ENCODE measurements around the gene GATAD2A.

Gene GATAD2A

DNA sequence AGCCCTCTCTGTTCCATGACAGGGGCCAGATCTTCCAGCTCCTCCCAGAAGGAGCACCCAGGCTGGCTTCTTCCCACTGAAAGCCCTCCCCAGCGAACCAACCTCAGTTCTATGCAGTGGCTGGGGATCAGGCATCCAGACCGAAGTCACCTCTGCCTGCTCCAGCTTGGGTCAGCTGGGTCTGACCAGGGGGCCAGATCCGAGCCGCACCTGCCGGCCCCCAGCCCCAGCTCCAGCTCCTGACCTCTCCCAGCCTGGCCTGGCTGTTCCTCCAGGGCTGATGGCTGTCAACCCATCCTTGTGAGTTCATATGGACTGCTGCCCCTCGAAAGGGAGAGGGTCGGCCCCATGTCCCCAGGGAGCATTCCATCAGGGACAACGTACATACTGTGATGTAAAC, 101.9 kb downstream of the GATAD2A start:
- no peak for DNase-seq (ENCODE audit: low read depth in 2 of 2)

DNA sequence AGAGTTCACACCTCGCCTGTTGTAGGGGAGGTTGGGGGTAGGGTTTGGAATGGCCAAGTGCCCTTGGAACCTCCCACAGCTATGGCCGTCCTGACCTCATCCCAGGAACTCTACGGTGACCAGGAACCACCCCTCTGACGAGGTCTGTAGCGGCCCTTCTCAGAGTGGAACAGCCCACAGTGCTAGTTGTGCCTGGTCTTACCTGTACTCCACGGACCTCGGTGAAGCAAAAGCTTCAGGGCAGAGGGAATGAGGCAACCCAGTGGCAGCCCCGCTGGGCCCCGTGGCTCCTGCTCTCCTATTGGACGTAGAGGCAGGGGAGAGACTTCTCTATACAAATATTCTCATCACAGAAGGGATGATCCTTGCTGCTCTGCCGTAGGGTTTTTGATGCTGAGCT, 102.7 kb downstream of the GATAD2A start:
- no peak for DNase-seq (ENCODE audit: low read depth in 2 of 2)

DNA sequence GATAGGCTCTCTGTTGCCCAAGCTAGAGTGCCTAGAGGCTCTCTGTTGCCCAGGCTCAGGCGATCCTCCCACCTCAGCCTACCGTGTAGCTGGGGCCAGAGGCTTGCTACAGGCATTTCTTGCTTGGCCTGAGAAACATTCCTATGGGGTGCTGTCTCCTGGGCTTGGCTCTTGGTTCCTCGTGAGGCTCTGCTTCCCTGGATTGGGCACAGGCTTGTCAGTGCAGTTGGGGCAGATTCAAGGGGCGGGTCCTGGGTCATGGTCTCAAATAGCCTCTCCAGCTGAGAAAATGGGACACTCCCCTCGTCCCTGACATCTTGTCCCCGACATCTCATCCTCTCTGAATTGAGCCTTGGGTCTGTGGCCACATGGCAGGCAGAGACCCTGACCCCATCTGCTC, 105.0 kb downstream of the GATAD2A start:
- DNase-seq (ENCODE audit: low read depth in 2 of 2) = no peak

DNA sequence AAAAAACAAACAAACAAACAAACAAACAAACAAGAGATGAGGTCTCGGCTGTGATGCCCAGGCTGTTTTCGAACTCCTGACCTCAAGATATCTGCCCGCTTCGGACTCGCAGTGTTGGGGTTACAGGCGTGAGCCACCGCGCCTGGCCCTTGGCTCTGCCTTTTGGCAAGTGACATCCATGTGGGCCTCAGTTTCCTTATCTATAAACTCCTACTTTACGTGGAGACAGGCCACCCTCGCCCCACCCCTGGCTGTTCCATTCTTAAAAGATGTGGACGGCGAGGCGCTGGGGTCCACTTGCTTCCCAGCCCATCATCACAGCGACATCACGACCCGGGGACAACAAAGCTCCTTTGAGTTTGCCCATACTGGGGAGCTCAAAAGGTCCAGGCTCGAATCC, 108.2 kb downstream of the GATAD2A start:
- no peak for DNase-seq (ENCODE audit: low read depth in 2 of 2)

DNA sequence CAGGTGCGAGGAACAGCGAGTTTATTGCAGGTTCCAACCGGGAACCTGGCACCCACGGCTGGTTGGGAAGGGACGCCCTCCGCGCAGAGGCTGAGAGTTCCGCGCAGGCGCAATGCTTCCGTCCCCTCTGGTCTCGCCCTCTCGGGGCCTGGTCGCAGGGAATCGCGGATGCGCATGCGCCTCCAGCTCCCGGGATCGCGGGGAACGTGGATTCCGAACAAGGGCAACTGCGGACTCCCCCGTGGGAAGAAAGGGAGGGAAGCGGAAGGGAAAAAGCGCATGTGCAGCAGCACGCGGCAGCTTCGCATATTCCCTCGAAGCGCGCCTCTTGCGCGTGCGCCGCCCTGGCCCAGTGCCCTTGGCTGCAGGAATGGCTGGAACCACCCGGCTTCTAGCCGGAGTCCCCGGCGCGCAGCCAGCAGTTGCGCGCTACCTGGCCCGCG, 108.8 kb downstream of the GATAD2A start:
- no peak for DNase-seq (ENCODE audit: low read depth in 2 of 2)

DNA sequence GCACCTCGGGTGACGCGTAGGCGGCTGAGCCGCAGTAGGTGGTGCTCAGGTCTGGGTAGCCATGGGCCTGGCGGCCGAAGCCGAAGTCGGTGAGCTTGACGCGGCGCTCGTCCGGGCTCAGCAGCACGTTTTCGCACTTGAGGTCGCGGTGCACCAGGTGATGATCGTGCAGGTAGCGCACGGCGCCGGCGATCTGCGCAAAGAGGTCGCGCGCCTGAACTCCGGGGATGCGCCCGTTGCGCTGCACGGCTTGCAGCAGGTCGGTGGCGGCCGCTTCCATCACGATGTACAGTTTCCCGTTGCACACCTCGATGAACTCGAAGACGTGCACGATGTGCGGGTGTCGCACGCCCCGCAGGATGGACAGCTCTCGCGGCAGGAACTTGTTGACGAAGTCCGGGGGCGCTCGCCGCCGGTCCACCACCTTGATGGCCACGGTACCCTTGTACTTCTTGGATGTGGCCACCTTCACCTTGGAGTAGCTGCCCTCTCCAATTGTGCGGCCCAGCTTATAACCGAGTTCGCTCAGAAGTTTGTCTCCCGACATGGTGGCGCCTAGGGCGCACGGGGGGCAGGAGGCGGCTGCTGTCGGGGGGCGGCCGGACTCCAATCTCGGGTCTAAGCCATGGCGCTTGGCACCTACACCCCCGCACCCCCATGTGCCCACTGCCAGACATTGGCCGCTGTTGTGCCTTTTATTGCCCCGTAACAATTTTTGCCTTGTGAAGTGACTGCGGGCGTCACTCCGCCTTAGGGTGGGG, 109.6 kb downstream of the GATAD2A start, which contains the start of gene TSSK6:
Gene TSSK6, minus strand, starts transcription at position 668 of the 761 bp plus-strand sequence. Its CDS starts 121 bp downstream, at position 547.
- DNase-seq (ENCODE audit: low read depth in 2 of 2) = no peak

DNA sequence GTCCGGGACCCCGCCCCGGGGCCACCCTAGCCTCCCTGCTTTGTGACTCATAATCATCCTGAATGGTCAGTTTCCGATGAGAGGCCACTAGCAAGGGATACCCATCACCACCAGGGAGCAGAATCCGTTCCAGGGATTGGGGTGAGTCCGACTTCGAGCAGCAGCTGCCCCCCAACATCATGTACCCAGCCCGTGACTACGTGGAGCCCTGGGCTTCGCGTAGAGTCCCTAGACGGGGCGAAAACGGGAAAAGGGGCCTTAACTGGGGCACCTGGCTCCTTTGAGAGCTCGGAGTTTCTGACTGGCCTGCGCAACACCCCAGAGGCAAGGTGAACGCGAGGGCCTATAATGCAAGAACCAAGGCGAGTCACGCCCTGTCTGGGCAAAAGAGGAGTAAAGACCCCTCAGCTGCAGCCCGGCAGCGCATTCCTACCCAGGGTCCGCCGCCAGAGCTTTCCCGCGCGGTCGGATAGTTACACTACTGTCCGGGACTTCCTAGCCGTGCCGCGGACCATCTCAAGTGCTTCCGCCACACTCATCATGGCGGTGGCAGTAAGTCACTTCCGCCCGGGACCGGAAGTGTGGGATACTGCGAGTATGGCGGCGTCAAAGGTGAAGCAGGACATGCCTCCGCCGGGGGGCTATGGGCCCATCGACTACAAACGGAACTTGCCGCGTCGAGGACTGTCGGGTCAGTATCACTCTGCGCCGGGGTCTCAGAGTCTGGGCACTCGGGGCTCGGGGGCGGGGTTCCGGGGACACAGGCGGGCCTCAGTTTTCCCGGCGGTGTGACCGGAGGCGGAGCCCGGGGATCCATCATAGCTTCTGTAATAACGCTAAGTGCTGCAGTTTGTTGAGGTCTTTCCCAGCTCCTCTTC, 110.4 kb downstream of the GATAD2A start, which contains the start of gene NDUFA13:
Gene NDUFA13, plus strand, starts transcription at position 584 of the 878 bp plus-strand sequence. Its CDS starts 14 bp downstream, at position 598.
- DNase-seq (ENCODE audit: low read depth in 2 of 2) = peak; percentile 83 to 90

DNA sequence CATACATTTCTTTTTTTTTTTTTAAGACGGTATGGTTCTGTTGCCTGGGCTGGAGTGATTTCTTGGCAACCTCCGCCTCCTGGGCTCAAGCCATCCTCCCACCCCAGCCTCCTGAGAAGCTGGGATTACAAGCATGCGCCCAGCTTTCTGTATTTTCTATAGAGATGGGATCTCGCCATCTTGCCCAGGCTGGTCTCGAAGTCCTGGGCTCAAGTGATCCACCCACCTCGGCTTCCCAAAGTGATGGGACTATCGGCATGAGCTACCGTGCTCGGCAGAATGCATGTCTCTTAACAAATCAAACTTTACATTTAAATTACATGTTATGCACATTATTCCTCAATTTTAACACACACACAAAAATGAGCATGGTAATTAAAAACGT, 111.8 kb downstream of the GATAD2A start:
- DNase-seq (ENCODE audit: low read depth in 2 of 2) = no peak

DNA sequence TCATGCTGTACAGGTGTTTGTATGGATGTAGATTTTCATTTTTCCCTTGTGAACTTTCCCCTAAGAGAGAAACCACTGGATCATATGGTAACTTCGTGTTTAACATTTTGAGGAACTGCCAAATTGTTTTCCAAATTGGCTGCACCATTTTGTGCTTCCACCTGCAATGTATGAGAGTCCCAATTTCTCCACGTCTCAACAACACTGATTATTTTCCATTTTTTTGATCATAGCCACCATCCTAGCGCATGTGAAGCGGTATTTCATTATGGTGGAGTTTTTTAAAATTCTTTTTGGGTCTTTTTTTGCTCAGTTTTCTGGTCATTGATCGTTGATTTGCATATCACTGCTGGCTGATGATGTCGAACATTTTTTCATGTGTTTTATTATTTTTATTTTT, 115.5 kb downstream of the GATAD2A start:
- DNase-seq (ENCODE audit: low read depth in 2 of 2) = no peak

DNA sequence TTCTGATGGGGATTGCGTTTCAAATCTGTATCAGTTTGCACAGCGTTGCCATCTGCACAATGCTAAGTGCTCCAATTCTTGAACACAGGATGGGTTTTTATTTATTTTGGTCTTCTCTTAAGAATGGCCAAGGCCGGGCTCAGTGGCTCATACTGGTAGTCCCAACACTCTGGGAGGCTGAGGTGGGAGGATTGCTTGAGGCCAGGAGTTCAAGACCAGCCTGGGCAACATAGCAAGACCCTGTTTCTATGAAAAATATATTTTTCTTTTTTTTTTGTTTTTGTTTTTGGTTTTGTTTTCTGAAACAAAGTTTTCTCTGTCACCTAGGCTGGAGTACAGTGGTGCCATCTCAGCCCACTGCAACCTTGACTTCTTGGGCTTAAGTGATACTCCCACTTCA, 117.7 kb downstream of the GATAD2A start:
- DNase-seq (ENCODE audit: low read depth in 2 of 2) = no peak

DNA sequence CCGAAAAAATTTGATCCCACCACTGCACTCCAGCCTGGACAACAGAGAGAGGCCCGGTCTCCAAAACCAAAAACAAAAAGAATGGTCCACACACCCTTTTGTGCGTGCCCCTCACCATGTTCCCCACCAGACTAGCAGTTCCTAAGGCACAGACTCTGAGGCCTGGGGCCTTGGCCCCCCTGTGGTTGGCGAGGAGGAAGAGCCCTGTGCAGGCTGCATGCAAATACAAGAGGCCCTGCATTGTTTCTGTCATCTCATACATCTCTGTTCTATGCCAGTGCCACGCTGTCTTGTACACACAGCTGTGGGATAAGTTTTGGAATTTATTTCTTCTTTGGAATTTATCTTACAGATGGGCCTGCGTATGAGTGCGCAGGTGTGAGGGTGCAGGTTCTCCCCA, 118.6 kb downstream of the GATAD2A start:
- no peak for DNase-seq (ENCODE audit: low read depth in 2 of 2)

DNA sequence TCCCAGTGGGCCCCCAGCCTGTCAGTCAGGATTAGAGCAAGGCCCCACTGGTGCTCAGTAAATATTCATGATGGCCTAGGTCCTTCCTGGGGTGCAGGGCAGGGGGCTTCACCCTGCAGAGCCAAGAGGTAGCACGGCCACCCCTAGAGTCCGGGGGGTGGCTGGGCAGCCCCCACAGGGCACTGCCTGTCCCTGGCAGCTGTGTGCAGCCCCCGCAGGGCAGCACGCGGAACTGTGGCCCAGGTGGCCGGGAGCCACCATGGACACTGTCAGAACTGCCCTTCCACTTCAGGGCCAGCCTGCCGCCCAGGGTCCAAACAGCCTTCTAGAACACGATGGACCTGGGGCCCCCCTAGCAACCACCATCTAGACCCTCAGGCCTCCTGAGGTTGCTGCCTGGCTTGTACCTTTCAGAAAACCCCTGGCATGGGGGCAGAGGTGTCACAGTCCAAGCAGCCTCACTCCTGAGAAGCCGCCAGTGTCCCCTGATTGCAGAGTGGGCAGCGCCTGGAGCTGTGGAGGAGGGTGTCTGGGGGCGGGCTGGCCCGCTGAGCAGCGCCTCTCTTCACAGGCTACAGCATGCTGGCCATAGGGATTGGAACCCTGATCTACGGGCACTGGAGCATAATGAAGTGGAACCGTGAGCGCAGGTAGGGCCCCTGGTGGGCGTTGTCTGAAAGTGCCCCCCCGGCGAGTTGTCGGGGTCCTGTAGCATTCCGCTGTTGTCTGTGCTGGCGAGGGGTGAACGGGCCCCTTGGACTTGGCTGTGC, 120.3 kb downstream of the GATAD2A start:
- DNase-seq (ENCODE audit: low read depth in 2 of 2) = no peak

DNA sequence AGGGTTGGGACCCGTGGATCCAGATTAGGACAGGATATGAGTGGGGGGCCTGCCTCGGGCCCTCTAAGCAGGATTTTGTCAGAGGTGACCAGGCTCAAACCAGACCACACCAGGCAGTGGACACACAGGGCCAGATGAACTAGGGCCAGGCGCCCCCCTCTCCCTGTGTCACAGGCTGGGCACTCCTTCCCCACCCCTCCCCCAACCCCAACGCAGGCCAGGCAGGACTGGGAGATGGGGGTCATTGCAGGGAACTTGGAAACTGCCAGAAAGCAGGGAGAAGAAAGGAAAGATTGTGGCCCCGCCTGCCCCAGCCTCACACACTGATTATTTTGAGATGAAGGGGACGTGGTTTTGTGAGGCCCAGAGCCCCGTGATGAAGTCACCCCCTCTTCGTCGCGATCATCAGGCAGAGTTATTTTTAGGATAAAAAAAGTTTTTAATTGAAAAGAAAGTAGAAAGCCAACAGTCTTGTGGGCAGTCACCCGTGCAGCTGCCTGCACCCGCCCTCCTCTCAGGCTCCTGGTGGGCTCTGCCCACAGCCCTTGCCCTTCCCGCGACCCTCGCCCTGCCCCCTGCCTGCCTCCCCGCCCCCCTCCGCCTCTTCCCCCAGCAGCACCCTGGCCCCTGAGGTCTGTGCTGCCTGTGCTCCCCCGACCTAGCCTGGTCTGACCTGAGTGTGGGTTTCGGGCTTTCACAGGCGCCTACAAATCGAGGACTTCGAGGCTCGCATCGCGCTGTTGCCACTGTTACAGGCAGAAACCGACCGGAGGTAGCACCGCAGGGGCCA, 121.3 kb downstream of the GATAD2A start:
- DNase-seq (ENCODE audit: low read depth in 2 of 2) = no peak

DNA sequence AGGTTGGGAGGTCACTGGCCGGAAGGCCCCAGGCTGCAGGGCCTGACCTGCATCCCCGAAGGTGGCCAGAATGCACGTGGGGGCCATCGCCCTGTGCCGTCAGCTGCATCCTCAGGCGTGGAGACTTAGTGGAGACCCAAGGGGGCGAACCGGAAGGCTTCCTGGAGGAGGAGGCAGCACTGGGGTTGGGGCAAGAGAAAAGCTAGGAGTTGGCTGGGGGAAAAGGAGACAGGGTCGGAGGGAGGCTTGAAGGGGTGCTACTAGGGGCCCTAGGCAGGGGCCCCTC, 121.8 kb downstream of the GATAD2A start:
- DNase-seq (ENCODE audit: low read depth in 2 of 2) = no peak

DNA sequence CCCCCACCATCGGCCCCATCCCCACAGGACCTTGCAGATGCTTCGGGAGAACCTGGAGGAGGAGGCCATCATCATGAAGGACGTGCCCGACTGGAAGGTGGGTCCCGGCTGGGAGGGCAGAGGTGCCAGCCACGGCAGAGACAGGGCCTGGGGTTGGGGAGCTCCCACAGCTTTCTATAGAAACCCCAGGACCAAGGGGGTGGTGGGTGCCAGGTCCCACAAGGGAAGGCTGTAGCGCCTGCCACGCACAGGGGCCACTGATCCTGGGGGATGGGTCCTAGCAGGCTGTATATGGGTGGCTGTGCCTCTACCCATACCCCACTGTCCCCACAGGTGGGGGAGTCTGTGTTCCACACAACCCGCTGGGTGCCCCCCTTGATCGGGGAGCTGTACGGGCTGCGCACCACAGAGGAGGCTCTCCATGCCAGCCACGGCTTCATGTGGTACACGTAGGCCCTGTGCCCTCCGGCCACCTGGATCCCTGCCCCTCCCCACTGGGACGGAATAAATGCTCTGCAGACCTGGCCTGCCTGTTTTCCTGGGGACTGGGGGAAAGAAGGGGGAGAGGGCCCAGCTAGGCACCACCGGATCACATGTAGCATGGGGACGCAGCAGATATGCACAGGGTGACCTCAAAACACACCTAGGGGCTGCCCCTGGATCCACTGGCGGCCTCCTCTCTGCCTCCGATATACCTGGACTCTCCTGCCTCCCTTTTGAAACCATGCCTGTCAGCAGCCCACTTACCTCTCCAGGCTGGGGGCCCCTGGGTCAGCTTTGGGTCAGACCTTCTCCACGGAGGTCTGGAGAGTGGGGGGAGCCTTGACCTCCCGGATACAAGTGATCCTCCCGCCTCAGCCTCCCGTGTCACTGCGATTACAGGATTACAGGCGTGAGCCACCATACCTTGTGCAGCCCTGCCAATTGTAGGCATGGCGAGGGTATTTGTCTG, 122.5 kb downstream of the GATAD2A start:
- DNase-seq (ENCODE audit: low read depth in 2 of 2) = no peak

DNA sequence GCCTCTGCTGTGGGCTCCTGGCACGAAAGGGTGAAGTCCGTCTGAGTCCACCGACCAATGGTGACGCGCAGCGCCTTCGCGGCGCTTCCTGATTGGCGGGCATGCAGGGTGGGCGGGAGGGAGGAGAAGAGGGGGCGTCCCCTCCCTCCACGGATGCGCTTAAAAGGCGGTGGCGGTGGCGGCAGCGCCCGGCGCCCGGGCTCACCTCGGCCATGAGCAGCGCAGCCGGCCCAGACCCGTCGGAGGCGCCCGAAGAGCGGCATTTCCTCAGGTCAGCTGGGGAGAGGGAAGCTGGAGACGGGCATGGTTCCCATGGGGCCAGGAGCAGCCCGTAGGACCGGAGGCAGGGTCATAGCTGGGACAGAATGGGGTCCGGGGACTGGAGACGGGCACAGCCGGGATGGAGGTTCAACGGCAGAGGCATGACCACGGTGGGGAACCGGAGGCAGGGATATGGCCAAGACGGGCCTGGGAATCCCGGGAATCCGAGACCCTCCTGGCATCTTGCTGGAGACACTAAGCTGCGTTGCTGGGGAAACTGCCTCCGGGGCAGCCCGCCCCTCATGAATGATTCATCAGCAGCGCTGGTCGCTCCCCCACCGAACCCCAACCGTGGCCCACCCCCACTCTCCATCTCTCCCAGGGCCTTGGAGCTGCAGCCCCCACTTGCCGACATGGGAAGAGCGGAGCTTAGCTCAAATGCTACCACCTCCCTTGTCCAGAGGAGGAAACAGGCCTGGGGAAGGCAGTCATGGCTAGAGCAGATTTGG, 123.4 kb downstream of the GATAD2A start, which contains the start of gene YJEFN3:
Gene YJEFN3, plus strand, starts transcription at position 191 of the 770 bp plus-strand sequence. Its CDS starts 22 bp downstream, at position 213.
- no peak for DNase-seq (ENCODE audit: low read depth in 2 of 2)

DNA sequence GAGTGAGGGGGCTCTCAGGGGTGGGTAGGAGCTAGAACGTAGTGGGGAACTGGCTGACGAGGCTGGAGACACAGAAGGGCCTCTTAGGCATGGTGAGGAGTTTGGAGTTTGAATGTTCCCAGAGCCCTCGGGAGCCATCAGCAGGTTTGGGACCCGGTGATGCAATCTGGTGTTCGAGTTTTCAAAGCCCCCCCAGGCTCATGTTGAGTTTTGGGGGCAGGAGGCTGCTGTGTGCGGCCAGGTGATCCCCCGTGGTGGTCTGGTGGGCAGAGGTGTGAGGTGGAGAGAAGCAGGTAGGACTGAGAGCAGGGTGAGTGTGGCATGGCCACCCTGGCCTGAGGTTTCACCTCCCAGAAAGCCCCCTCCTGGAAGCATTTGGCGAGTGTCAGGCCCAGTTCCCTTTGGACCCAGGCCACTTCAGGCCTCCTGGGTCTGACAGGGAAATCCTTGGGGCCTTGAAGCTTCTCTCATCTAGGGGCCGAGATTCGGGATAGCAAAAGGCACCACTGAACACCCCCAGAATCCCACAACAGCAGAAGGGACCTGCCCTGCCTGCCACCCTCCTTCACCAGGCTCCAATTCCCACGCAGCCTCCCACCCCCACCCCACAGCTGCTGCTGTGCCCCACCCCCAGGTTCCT, 124.4 kb downstream of the GATAD2A start:
- DNase-seq (ENCODE audit: low read depth in 2 of 2) = no peak

DNA sequence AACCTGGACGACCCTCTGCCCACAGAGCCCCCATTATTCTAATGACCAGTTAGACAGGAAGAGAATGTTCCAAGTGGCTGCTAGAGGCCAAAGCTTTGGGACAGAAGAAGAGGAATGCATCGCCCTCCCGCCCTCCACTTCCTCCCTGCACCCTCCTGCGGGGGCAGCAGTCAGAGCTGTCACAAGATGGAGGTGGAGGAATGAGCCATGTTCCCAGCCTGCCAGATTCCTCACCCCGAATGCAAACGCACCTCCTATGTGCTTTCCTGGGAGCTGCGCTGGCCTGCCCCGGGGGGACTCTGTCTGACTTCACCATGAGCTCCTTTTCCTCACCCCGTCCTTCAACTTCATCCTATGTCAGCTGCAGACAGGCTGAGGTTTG, 124.9 kb downstream of the GATAD2A start:
- DNase-seq (ENCODE audit: low read depth in 2 of 2) = no peak

DNA sequence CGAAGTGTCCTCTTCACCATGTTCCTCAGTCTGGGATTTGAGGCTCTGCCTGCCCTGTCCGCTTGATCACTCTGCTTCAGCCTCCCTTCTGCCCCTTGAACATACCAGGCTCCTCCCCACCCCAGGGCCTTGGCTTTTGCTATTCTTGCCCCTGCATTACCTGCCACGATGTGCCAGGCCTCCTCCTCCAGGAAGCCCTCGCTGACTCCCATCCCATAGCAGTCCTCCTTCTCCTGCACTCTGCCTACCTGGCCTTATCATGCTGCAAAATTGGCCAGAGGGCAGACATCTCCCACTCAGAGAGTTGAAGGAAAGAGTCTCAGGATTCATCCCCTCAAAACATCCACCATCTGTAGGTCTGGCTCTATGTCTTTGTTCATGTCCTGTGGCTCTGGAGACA, 125.4 kb downstream of the GATAD2A start:
- DNase-seq (ENCODE audit: low read depth in 2 of 2) = no peak
